ENCODE measurements around the gene ME2.
"Not testable (repeated sequence)": the region's sequence is repeated elsewhere in the genome, so short reads cannot be mapped to it uniquely, and the experiment has no call there.

ME2 gene

DNA sequence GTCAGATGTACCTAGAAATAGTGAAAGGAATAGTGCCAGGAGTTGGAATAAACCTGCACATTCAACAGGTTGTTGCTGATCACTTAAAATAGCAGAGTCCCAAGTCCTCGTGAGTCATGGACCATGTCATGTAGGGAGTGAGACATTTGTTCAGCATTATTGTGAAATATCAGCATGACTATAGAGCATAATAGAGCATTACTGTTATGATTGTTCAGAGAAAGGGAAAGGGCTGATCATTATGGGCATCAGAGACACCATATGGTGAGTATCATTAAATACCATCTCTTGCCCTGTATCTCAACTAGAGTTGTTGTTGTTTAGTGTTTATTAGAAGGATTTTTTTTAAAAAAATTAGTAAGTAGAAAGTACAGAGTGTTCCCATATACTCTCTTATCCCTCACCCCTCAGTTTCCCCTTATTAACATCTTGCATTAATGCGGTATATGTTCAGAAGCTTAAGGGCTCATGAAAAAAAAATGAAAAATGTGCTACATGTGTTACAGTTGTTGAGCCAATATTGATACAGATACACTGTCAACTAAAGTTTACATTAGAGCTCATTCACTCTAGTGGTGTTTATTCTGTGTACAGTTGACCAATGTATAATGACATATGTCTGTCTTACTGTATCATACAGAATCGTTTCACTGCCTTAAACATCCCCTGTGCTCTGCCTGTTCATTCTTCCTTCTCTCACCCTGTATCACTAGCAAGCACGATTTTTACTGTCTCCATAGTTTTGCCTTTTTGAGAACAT lies 94.6 kb downstream of the ME2 start:
- no peak for DNase-seq (ENCODE audit: low spot score)

DNA sequence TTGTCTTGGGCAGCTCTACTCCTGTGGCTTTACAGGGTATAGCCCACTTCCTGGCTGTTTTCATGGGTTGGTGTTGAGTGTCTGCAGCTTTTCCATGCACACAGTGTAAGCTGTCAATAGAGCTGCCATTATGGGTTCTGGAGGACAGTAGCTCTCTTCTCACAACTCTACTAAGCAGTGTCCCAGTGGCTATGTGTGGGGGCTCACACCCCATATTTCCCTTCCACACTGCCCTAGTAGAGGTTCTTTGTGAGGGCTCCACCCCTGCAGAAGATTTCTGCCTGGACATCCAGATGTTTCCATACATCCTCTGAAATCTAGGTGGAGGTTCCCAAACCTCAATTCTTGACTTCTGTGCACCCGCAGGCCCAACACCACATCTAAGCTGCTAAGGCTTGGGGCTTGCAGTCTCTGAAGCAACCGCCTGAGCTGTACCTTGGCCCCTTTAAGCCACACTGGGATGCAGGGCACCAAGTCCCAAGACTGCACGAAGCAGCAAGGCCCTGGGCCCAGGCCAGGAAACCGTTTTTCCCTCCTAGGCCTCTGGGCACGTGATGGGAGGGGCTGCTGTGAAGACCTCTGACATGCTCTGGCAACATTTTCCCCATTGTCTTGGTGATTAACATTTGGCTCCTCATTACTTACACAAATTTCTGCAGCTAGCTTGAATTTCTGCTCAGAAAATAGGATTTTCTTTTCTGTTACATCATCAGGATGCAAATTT lies 98.3 kb downstream of the ME2 start:
- no peak for DNase-seq (ENCODE audit: low spot score)

DNA sequence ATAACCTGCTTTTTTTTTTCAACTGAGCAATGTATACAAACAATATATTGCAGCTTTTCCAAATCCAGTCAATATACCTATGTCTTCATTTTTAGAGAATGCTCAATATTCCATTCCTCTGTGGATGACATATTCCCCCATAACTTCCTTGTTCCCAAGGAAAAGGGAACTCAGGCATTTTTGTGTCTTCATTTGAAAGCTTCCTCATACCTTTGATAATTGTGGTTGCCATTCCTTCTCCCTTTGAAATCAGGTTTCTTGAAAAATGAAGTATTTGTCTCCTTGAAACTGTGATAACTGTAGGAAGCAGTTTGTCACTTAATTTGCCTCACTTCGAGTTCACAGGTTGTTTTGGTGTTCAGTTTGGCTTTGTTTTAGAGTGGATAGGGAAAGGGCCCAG lies 102.5 kb downstream of the ME2 start:
- DNase-seq (ENCODE audit: low spot score) = no peak

DNA sequence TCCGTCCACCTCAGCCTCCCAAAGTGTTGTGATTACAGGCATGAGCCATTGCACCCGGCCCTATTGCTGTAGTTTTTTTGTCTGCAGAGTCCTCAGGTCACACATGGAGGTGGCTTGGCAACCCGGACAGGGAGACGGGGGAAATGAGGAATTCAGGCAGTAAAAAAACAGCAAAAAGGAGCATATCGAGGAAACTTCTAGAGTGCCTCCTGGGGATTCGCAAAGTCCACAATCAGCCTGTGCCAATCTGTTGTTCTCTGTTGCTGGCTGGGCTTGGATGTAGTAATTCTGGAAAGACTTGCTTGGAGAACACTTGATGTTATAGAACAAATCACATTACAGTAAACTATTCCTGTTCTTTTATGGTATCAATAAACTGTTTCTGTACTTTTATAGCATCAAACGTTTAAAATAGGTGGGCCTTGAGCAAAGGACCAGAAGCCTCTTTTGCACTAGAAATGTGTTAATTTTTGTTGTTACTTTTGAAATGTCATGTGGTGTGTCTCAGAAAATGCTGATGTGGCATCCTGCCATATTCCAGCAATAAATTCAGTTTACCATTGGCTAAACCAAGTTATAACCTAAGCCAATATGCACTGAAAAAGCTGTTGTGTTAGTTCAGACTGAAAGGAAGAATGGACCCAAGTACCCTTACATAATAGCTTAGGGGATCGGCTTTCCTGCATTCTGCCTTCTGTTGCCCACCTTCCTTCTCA lies 103.3 kb downstream of the ME2 start:
- no peak for DNase-seq (ENCODE audit: low spot score)

DNA sequence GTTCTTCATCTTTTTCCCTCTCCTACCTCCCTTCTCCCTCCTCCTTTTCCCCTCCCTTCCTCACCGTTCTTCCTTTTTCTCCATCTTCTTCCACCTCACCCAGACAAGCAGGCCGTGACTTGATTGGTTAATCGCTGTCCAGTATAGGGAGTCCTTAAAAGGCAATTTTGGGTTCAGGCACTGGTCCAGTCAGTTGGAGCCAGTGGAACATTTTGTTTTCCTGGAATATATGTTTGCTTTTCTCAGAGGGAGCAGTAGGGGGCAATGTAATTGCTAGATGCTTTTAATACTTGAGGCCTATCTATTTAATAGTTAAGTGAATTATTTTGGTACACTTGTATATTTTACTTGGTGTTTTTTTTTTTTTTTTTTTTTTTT lies 103.9 kb downstream of the ME2 start:
- DNase-seq (ENCODE audit: low spot score) = no peak

DNA sequence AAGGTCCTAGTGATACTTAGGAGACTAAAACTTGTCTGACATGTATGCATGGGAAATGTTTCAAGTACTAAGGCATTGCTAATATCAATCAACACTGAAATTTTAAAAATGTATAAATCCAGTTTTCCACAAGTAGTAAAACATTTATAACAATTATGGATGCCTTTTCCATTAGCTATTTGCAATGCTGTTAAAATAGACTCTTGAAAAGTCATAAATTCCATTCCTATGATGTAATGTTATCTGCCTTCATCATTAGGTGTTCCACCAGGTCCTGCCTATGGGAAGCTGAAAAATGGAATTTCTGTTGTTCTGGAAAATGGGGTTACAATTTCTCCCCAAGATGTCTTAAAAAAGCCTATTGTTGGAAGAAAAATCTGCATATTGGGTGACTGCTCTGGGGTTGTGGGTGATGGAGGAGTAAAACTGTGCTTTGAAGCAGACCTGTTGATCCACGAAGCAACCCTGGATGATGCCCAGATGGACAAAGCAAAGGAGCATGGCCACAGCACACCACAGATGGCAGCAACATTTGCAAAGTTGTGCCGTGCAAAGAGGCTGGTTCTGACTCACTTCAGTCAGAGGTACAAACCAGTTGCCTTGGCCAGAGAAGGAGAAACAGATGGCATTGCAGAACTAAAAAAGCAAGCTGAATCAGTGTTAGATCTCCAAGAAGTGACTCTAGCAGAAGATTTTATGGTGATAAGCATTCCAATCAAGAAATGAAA lies 107.6 kb downstream of the ME2 start:
- DNase-seq (ENCODE audit: low spot score) = no peak

DNA sequence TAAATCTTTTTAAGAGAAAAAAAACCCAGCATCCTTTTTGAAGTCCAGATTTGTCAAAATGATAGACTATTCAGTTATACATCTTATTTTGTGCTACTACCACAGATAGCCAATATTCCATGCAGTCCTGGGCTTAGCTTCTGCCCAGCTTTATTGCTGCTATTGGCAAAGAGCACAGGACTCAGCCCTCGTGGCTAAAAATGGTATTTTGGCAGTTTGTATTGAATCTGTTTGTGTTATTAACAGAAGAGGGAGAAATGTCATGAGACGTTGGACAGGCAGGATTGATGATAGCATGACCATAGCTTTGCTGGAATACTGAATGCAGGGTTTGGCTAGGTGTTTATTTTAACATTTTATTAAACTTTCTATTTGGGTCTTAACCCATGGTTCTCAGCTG lies 108.3 kb downstream of the ME2 start:
- no peak for DNase-seq (ENCODE audit: low spot score)

DNA sequence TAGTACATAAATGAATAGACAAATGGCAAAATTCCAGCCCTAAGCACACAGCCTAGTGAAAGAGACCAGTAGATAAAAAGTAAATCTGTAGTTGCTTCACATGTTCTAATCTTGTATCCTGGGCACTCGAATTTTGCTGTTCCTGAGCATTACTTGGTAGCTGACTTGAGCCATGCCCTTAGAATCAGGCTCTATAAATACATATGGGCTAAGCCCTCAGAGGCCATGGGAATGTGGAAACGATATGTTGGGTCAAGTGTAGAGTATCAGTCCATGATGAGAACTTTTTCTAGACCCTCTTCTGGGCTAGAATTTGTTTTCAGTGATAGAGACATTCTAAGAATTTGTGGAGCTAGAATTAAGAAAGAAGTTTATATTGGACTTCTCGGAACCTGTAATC lies 110.8 kb downstream of the ME2 start:
- DNase-seq (ENCODE audit: low spot score) = no peak

DNA sequence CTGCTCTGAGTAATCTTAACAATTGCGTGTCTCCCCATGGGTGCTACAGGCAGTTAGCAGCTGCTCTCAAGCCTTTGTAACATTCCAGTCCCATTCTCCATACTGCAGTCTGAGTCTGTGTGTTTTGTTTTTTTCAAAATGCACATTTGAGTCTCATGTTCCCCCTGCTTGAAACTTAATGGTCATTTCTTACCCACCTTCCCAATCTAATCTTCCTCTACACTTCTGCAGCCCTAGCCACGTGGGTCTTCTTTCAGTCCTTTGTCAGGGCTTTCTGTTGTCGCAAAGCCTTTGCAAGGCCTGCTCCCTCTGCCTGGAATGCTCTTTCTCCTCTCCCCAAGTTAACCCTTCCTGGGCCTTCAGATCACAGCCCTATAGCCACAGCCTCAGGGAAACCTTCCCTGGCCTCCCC lies 113.4 kb downstream of the ME2 start:
- peak; percentile 63 for DNase-seq (ENCODE audit: low spot score)

DNA sequence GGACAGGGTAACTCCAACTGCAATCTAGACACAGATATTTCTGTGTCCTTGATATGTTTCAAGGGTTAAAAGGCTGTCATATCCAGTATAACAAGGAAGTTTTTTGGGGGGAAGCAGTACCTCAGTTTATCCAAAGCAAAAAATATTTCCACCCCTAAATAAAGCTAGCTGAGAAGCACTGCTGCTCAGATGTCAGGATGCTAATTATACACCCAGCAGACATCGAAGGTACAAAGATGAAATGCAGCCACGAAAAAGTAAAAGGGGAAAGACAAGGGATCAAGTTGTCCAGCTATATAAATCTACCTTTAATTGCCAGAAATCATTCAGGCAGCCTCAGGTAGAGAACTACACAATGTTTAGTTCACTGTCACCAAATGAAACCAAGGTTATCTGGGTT lies 115.1 kb downstream of the ME2 start:
- no peak for DNase-seq (ENCODE audit: low spot score)

DNA sequence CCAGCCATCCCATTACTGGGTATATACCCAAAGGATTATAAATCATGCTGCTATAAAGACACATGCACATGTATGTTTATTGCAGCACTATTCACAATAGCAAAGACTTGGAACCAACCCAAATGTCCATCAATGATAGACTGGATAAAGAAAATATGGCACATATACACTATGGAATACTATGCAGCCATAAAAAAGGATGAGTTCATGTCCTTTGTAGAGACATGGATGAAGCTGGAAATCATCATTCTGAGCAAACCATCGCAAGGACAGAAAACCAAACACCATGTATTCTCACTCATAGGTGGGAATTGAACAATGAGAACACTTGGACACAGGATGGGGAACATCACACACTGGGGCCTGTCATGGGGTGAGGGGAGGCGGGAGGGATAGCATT lies 124.3 kb downstream of the ME2 start:
- not testable (repeated sequence) for DNase-seq (ENCODE audit: low spot score)
